OCI-M2 (cell line): ENCODE results near the gene BDKRB2.
"Not testable (repeated sequence)": the region's sequence is repeated elsewhere in the genome, so short reads cannot be mapped to it uniquely, and the experiment has no call there.

Experiments
- DNase-seq: peaks from one replicate; lab custom pipeline; 2025; ENCODE audit not compliant: unreplicated experiment; lab: John Stamatoyannopoulos, UW

Gene BDKRB2

GRCh38 chr14:96221841-96222240, 17.2 kb downstream of the BDKRB2 start:
- no peak for DNase-seq

- DNase-seq = no peak
Measured at GRCh38 chr14:96224480-96225096, 19.9 kb downstream of the BDKRB2 start.

- DNase-seq = no peak
Measured at GRCh38 chr14:96225213-96225612, 20.6 kb downstream of the BDKRB2 start.

GRCh38 chr14:96225745-96226151, 21.1 kb downstream of the BDKRB2 start:
- no peak for DNase-seq

GRCh38 chr14:96227428-96227827, 22.8 kb downstream of the BDKRB2 start:
- no peak for DNase-seq

- no peak for DNase-seq
Measured at GRCh38 chr14:96229315-96229714, 24.7 kb downstream of the BDKRB2 start.

GRCh38 chr14:96231056-96231455, 26.4 kb downstream of the BDKRB2 start:
- no peak for DNase-seq

- no peak for DNase-seq
Measured at GRCh38 chr14:96231526-96232130, 27.0 kb downstream of the BDKRB2 start.

GRCh38 chr14:96232506-96232905, 27.9 kb downstream of the BDKRB2 start:
- no peak for DNase-seq

GRCh38 chr14:96233661-96234060, 29.0 kb downstream of the BDKRB2 start:
- DNase-seq = no peak

- DNase-seq = no peak
Measured at GRCh38 chr14:96235426-96235825, 30.8 kb downstream of the BDKRB2 start.

GRCh38 chr14:96237641-96238040, 33.0 kb downstream of the BDKRB2 start:
- no peak for DNase-seq

GRCh38 chr14:96238676-96239265, 34.1 kb downstream of the BDKRB2 start:
- DNase-seq = no peak

- no peak for DNase-seq
Measured at GRCh38 chr14:96239711-96240141, 35.1 kb downstream of the BDKRB2 start.

- DNase-seq = no peak
Measured at GRCh38 chr14:96240641-96241040, 36.0 kb downstream of the BDKRB2 start.

GRCh38 chr14:96242126-96242525, 37.5 kb downstream of the BDKRB2 start:
- no peak for DNase-seq

- no peak for DNase-seq
Measured at GRCh38 chr14:96243785-96244184, 39.1 kb downstream of the BDKRB2 start.

- not testable (repeated sequence) for DNase-seq
Measured at GRCh38 chr14:96245074-96245473, 40.4 kb downstream of the BDKRB2 start.

GRCh38 chr14:96245710-96246538, 41.3 kb downstream of the BDKRB2 start:
- no peak for DNase-seq

- no peak for DNase-seq
Measured at GRCh38 chr14:96246539-96246847, 41.9 kb downstream of the BDKRB2 start.

GRCh38 chr14:96247031-96247430, 42.4 kb downstream of the BDKRB2 start:
- DNase-seq = no peak

- no peak for DNase-seq
Measured at GRCh38 chr14:96249029-96249428, 44.4 kb downstream of the BDKRB2 start.
